A673 (cell line): ENCODE results near the gene TRIM36. TPM values are rescaled to one million over a fixed set of nuclear protein-coding genes. Genes with fewer than 3 reads are reported as not detected.

Experiments used
- BruUV-seq: library from RNA; stranded (reverse); fragments of 400-500 nt; replicated peaks from 2 replicates; lab custom pipeline; 2021; lab: Mats Ljungman, UMichigan
- CTCF ChIA-PET: fragments of 300-600 bp; sonication (Branson Sonifier 250); formaldehyde crosslinking; loops from one replicate; lab custom pipeline; 2022; ENCODE audit warnings: antibody characterized with exemption; lab: Charles Lee
- POLR2A ChIA-PET: fragments of 300-600 bp; sonication (Branson Sonifier 250); formaldehyde crosslinking; loops from one replicate; lab custom pipeline; 2022; ENCODE audit warnings: antibody characterized with exemption; ENCODE audit not compliant: low non-redundant PET; lab: Charles Lee
- DNase-seq: peaks from one replicate; pipeline ENCODE4 v3.0.0-alpha.2; 2015; ENCODE audit warnings: low spot score
- H3K27ac ChIP-seq: fragments of 200-600 bp; sonication (generic); 2 replicates; pipeline ENCODE4 v1.5.1; 2016; ENCODE audit warnings: mixed run types, low read depth, mild to moderate bottlenecking, mixed read lengths, antibody characterized with exemption, low read length; ENCODE audit not compliant: poor library complexity, severe bottlenecking
- H3K27me3 ChIP-seq: fragments of 200-600 bp; sonication (generic); replicated peaks from 2 replicates; pipeline ENCODE4 v1.6.1; 2017; ENCODE audit warnings: mixed run types, low read depth, mild to moderate bottlenecking, mixed read lengths, antibody characterized with exemption, low read length; ENCODE audit not compliant: insufficient read depth, poor library complexity
- H3K36me3 ChIP-seq: fragments of 200-600 bp; sonication (generic); 2 replicates; pipeline ENCODE4 v1.6.1; 2016; ENCODE audit warnings: mixed run types, mild to moderate bottlenecking, mixed read lengths, antibody characterized with exemption, low read length; ENCODE audit not compliant: insufficient read depth, poor library complexity, severe bottlenecking
- H3K4me1 ChIP-seq: fragments of 200-600 bp; sonication (generic); 2 replicates; pipeline ENCODE4 v1.6.1; 2017; ENCODE audit warnings: mixed run types, mild to moderate bottlenecking, mixed read lengths, antibody characterized with exemption, low read length; ENCODE audit not compliant: insufficient read depth, poor library complexity, severe bottlenecking
- H3K4me3 ChIP-seq: fragments of 200-600 bp; sonication (generic); 2 replicates; pipeline ENCODE4 v1.5.1; 2016; ENCODE audit warnings: low read depth, mixed run types, mild to moderate bottlenecking, mixed read lengths, low read length; ENCODE audit not compliant: poor library complexity, severe bottlenecking
- H3K9me3 ChIP-seq: fragments of 200-600 bp; sonication (generic); 2 replicates; pipeline ENCODE4 v1.6.1; 2016; ENCODE audit warnings: mixed run types, low read depth, mild to moderate bottlenecking, mixed read lengths, antibody characterized with exemption, low read length; ENCODE audit not compliant: poor library complexity, severe bottlenecking
- CTCF ChIP-seq: fragments of 300-800, 200-600 bp; sonication (generic); conservative IDR thresholded peaks from 2 replicates; pipeline ENCODE4 v1.5.1; 2017; ENCODE audit warnings: low read depth, mild to moderate bottlenecking, antibody characterized with exemption, low read length, moderate library complexity, mixed read lengths
- EZH2 ChIP-seq: fragments of 200-600 bp; sonication (generic); IDR thresholded peaks from 2 replicates; pipeline ENCODE4 v1.6.1; 2017; ENCODE audit warnings: borderline replicate concordance, low read depth, mild to moderate bottlenecking, mixed read lengths, antibody characterized with exemption, low read length; ENCODE audit not compliant: poor library complexity, severe bottlenecking
- intact Hi-C: fragments of 100-400 bp; cut with micrococcal nuclease; formaldehyde crosslinking; loops from one replicate; pipeline ENCODE4 v1.10.0; 2022; ENCODE audit not compliant: unreplicated experiment
- total RNA-seq: library from RNA; stranded (reverse); gene quantifications from 2 replicates; pipeline ENCODE4 v1.2.3, GENCODE V29; 2021

The TRIM36 gene
- total RNA-seq, 1 experiment from 2014 or later = 16.8 TPM

GRCh38 chr5:115150512-115150911 is 19.2 kb downstream of the TRIM36 start:
- intact Hi-C loops = no loop called here
- no peak overlapping the region for H3K4me3 ChIP-seq
- no peak overlapping the region for H3K27ac ChIP-seq
- H3K27me3 ChIP-seq = no peaks in the 10 kb centered on the region
- ChIA-PET CTCF (no interaction called here), POLR2A (no interaction called here)
- DNase-seq = no peak
- no TSS peak for BruUV-seq
- H3K9me3 ChIP-seq = no peaks in the 10 kb centered on the region
- H3K36me3 ChIP-seq = no peaks in the 10 kb centered on the region
- TF ChIP-seq CTCF (no peak), EZH2 (no peak)
- H3K4me1 ChIP-seq = no peaks in the 10 kb centered on the region

DNA sequence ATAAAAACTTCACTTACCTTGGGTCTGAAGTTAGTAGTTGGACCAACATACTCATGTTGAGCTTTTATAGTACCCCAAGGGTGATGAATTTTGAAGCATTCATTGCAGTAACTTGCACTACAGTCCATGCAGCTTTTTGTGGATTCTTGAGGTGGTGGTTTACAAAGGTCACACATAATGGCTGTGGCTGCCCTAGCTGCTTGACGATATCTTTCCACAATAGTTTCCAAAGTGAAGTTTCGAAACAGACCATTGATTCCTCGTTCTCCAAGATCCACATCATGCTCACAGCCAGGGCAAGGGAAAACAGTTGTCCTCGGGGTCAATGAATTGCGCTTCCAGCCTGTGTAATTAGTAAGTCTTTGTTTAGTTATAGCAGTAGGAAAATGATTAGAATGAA is 22.7 kb downstream of the TRIM36 start:
- CTCF ChIA-PET = no interaction called here
- H3K27ac ChIP-seq = no peak overlapping the region
- no peak for TF ChIP-seq CTCF
- TF ChIP-seq EZH2 = no peak
- POLR2A ChIA-PET = no interaction called here
- H3K9me3 ChIP-seq = no peaks in the 10 kb centered on the region
- H3K4me3 ChIP-seq = no peak overlapping the region
- no peaks in the 10 kb centered on the region for H3K27me3 ChIP-seq
- H3K4me1 ChIP-seq = no peaks in the 10 kb centered on the region
- DNase-seq = no peak
- H3K36me3 ChIP-seq = no peaks in the 10 kb centered on the region
- intact Hi-C loops = no loop called here
- BruUV-seq = no TSS peak

- Histone ChIP-seq H3K27me3 (no peaks in the 10 kb centered on the region), H3K36me3 (no peaks in the 10 kb centered on the region), H3K9me3 (no peaks in the 10 kb centered on the region), H3K4me1 (no peaks in the 10 kb centered on the region), H3K27ac (no peak overlapping the region), H3K4me3 (no peak overlapping the region)
- intact Hi-C loops = no loop called here
- POLR2A ChIA-PET = no interaction called here
- DNase-seq = no peak
- BruUV-seq = no TSS peak
- CTCF ChIA-PET = no interaction called here
- TF ChIP-seq CTCF (no peak), EZH2 (no peak)
Observed at GRCh38 chr5:115136294-115136693, 33.4 kb downstream of the TRIM36 start.
